CD14-positive monocyte (primary cell): ENCODE data around the gene OLFM1. TPM values are rescaled to one million over a fixed set of nuclear protein-coding genes. Genes with fewer than 3 reads are reported as not detected.
"Not testable (repeated sequence)": the region's sequence is repeated elsewhere in the genome, so short reads cannot be mapped to it uniquely, and the experiment has no call there.

Source experiments
- DNase-seq, 3 donors: peaks; one replicate each; pipeline ENCODE4 v3.0.0-alpha.2; 2011 to 2022
- H2AFZ ChIP-seq: 2 replicates; pipeline ENCODE4 v1.6.0; 2012; ENCODE audit warnings: mild to moderate bottlenecking, low read depth, low read length, inconsistent platforms; ENCODE audit not compliant: insufficient read depth, poor library complexity, severe bottlenecking
- H3K27ac ChIP-seq, 2 donors: 1 replicate in 1 of 2; 2 replicates in 1 of 2; pipeline ENCODE4 v1.5.1; 2012 to 2013; ENCODE audit warnings: low read length in 2 of 2, control low read depth in 1 of 2, inconsistent platforms in 1 of 2, low read depth in 1 of 2, mild to moderate bottlenecking in 1 of 2
- H3K27me3 ChIP-seq, 2 donors: one replicate each; pipeline versions ENCODE4 v1.6.0 to v1.6.1; 2011 to 2013; ENCODE audit warnings: low read length in 2 of 2; ENCODE audit not compliant: control insufficient read depth in 2 of 2, insufficient read depth in 2 of 2
- H3K36me3 ChIP-seq, 2 donors: replicated peaks in 1 of 2; 1 replicate in 1 of 2; 2 replicates in 1 of 2; pipeline versions ENCODE4 v1.5.1 to v1.6.1; 2012 to 2013; ENCODE audit warnings: low read length in 2 of 2, control low read depth in 1 of 2, inconsistent platforms in 1 of 2, mild to moderate bottlenecking in 1 of 2; ENCODE audit not compliant: insufficient read depth in 2 of 2, control insufficient read depth in 1 of 2
- H3K4me1 ChIP-seq, 2 donors: 1 replicate in 1 of 2; 2 replicates in 1 of 2; pipeline versions ENCODE4 v1.5.1 to v1.6.1; 2012 to 2013; ENCODE audit warnings: low read length in 2 of 2, control low read depth in 1 of 2, inconsistent platforms in 1 of 2, mild to moderate bottlenecking in 1 of 2, moderate library complexity in 1 of 2; ENCODE audit not compliant: insufficient read depth in 2 of 2, control insufficient read depth in 1 of 2
- H3K4me2 ChIP-seq: replicated peaks from 2 replicates; pipeline ENCODE3; 2012; ENCODE audit warnings: low read length, moderate library complexity, mild to moderate bottlenecking; ENCODE audit not compliant: poor library complexity, severe bottlenecking; ENCODE audit errors: extremely low read depth
- H3K4me3 ChIP-seq, 3 experiments: fragments of 200-600 bp in 1 of 3; sonication (generic) in 1 of 3; replicated peaks in 1 of 3; 1 replicate in 2 of 3; 2 replicates in 1 of 3; pipeline ENCODE4 v1.5.1; 2011 to 2013; ENCODE audit warnings: low read length in 3 of 3, mild to moderate bottlenecking in 3 of 3, control low read depth in 2 of 3, low read depth in 2 of 3, inconsistent platforms in 1 of 3, moderate library complexity in 1 of 3
- H3K79me2 ChIP-seq: 2 replicates; pipeline ENCODE4 v1.6.0; 2012; ENCODE audit warnings: mild to moderate bottlenecking, control low read depth, inconsistent platforms, low read length, moderate library complexity; ENCODE audit not compliant: insufficient read depth
- H3K9ac ChIP-seq: 2 replicates; pipeline ENCODE4 v1.6.0; 2017; ENCODE audit warnings: low read length, mild to moderate bottlenecking; ENCODE audit not compliant: insufficient read depth, poor library complexity, severe bottlenecking
- H3K9me3 ChIP-seq, 2 donors: replicated peaks in 1 of 2; 1 replicate in 1 of 2; 2 replicates in 1 of 2; pipeline versions ENCODE4 v1.5.1 to v1.6.1; 2012 to 2013; ENCODE audit warnings: low read length in 2 of 2, control low read depth in 1 of 2; ENCODE audit not compliant: control insufficient read depth in 1 of 2, insufficient read depth in 1 of 2
- H4K20me1 ChIP-seq: 2 replicates; pipeline ENCODE4 v1.6.0; 2012; ENCODE audit warnings: mild to moderate bottlenecking, low read length, control low read depth, moderate library complexity; ENCODE audit not compliant: insufficient read depth
- H3K27ac Mint-ChIP-seq, 7 donors: one replicate each; pipeline ENCODE4 v1.8.0; 2020; ENCODE audit warnings: mild to moderate bottlenecking in 7 of 7, mixed read lengths in 7 of 7, moderate library complexity in 6 of 7, inconsistent platforms in 2 of 7
- H3K27me3 Mint-ChIP-seq, 3 donors: one replicate each; pipeline ENCODE4 v1.8.0; 2021 to 2022; ENCODE audit warnings: low read depth in 3 of 3, mild to moderate bottlenecking in 3 of 3, mixed read lengths in 3 of 3, moderate library complexity in 3 of 3, inconsistent platforms in 1 of 3
- H3K36me3 Mint-ChIP-seq, 2 donors: one replicate each; pipeline ENCODE4 v1.8.0; 2020; ENCODE audit warnings: mixed read lengths in 2 of 2, inconsistent platforms in 1 of 2, mild to moderate bottlenecking in 1 of 2
- H3K4me1 Mint-ChIP-seq: one replicate; pipeline ENCODE4 v1.8.0; 2020; ENCODE audit warnings: mild to moderate bottlenecking, mixed read lengths
- H3K4me3 Mint-ChIP-seq, 2 donors: one replicate each; pipeline ENCODE4 v1.8.0; 2020; ENCODE audit warnings: mild to moderate bottlenecking in 2 of 2, mixed read lengths in 2 of 2, moderate library complexity in 1 of 2
- H3K9me3 Mint-ChIP-seq, 7 donors: one replicate each; pipeline ENCODE4 v1.8.0; 2020 to 2022; ENCODE audit warnings: mixed read lengths in 7 of 7, mild to moderate bottlenecking in 6 of 7, moderate library complexity in 6 of 7, inconsistent platforms in 2 of 7
- WGBS: methylation state at CpG from one replicate; pipeline ENCODE4 v1.1.5; 2013; ENCODE audit warnings: missing lambda C conversion rate; ENCODE audit not compliant: insufficient coverage; 5-methylcytosine and 5-hydroxymethylcytosine counted together
- intact Hi-C, 2 donors: fragments of 100-400 bp; cut with micrococcal nuclease; formaldehyde crosslinking; loops; one replicate each; pipeline versions ENCODE4 v1.15.0 to v1.15.1; 2023
- polyA plus RNA-seq, 3 donors: library from polyadenylated mRNA; depleted of rRNA in 1 of 3; unstranded in 2 of 3; stranded (reverse) in 1 of 3; fragments of 300-500 nt in 2 of 3; fragments of >200 nt in 1 of 3; fragmentation: Illumina TruSeq in 2 of 3; gene quantifications; 1 replicate in 2 of 3; 2 replicates in 1 of 3; pipeline ENCODE4 v1.2.3, GENCODE V29; 2012 to 2021
- TF ChIP-seq, protein P1 (sequence below): fragments of 200-600 bp; IDR thresholded peaks from one replicate; pipeline ENCODE4 v1.8.0; 2022; ENCODE audit warnings: antibody characterized with exemption, mild to moderate bottlenecking

OLFM1 gene
- polyA plus RNA-seq, 3 donors, result 7.6 to 10.9 (median 9.4) TPM

DNA sequence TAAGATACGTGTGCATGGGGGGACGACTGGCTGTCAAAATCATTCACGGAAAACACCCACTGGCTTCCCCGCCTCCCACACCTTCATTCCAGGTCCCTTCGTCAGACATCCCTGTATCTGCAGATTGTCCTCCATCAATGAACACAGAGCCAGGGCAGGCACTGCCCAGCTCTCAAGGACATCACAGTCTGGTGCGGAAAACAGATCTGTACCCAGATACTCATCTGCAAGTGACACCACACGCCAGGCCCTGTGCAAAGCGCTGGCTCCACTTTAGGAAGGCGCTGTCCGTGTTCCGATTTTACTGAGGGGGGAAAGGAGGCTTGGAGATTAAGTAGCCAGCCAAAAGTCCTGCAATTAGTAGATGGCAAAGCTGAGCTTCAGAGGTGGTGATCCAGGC, 72.3 kb downstream of the OLFM1 start:
- TF ChIP-seq, protein P1, sequence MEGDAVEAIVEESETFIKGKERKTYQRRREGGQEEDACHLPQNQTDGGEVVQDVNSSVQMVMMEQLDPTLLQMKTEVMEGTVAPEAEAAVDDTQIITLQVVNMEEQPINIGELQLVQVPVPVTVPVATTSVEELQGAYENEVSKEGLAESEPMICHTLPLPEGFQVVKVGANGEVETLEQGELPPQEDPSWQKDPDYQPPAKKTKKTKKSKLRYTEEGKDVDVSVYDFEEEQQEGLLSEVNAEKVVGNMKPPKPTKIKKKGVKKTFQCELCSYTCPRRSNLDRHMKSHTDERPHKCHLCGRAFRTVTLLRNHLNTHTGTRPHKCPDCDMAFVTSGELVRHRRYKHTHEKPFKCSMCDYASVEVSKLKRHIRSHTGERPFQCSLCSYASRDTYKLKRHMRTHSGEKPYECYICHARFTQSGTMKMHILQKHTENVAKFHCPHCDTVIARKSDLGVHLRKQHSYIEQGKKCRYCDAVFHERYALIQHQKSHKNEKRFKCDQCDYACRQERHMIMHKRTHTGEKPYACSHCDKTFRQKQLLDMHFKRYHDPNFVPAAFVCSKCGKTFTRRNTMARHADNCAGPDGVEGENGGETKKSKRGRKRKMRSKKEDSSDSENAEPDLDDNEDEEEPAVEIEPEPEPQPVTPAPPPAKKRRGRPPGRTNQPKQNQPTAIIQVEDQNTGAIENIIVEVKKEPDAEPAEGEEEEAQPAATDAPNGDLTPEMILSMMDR, result no peak

DNA sequence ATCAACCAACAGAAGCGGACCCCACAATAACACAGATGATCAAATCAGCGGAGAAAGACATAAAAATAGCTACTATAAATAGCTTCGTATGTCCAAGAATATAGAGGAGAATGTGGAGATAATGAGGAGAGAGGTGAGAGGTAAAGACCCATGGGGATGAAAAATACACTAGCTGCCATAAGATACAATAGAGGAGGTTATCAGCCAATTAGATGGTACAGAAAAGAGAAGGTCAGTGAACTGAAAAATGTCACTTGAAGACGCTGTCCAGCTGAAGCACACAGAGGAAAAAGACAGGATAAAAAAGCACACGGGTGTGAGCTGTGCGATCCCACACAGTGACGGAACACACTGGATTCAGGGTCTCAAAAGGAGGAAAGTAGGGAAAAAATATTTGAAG, 73.4 kb downstream of the OLFM1 start:
- Histone ChIP-seq H3K27ac (no peak overlapping the region), H3K9me3 (no peaks in the 10 kb centered on the region), H3K79me2 (no peaks in the 10 kb centered on the region), H4K20me1 (no peaks in the 10 kb centered on the region), H3K27me3 (no peaks in the 10 kb centered on the region), H3K9ac (no peak overlapping the region), H3K4me2 (no peak overlapping the region), H3K4me3 (no peak overlapping the region), H3K36me3 (no peaks in the 10 kb centered on the region), H2AFZ (no peak overlapping the region), H3K4me1 (no peaks in the 10 kb centered on the region)
- intact Hi-C loops, result no loop called here
- DNase-seq, result no peak
- Mint-ChIP-seq H3K4me1 (no peaks in the 10 kb centered on the region), H3K4me3 (no peak overlapping the region), H3K36me3 (no peaks in the 10 kb centered on the region), H3K27ac (no peak overlapping the region), H3K9me3 (peaks cover 0 to 5% (median 0%) of the 10 kb centered on the region in 7 donors), H3K27me3 (peaks cover 0 to 5% (median 3%) of the 10 kb centered on the region in 3 donors)
- 90% methylated on average over 1 of the region's 7 CpGs for WGBS
- TF ChIP-seq, protein P1, result no peak

More for the DNA sequence above, 72.3 kb downstream of the OLFM1 start:
- no peaks in the 10 kb centered on the region for H3K4me1 ChIP-seq
- no peaks in the 10 kb centered on the region for H3K4me1 Mint-ChIP-seq
- H3K9me3 Mint-ChIP-seq, result peaks cover 0 to 5% (median 0%) of the 10 kb centered on the region in 7 donors
- no peaks in the 10 kb centered on the region for H3K36me3 Mint-ChIP-seq
- H3K27me3 ChIP-seq, result no peaks in the 10 kb centered on the region
- intact Hi-C loops, result no loop called here
- no peak overlapping the region for H3K4me3 Mint-ChIP-seq
- H3K27me3 Mint-ChIP-seq, result peaks cover 0 to 4% (median 3%) of the 10 kb centered on the region in 3 donors
- H3K9me3 ChIP-seq, result no peaks in the 10 kb centered on the region
- H3K4me2 ChIP-seq, result no peak overlapping the region
- no peak for DNase-seq
- no peaks in the 10 kb centered on the region for H4K20me1 ChIP-seq
- no peak overlapping the region for H3K27ac Mint-ChIP-seq
- no peak overlapping the region for H3K4me3 ChIP-seq
- WGBS, result 87% methylated on average over 7 of the region's 11 CpGs
- no peak overlapping the region for H2AFZ ChIP-seq
- H3K27ac ChIP-seq, result no peak overlapping the region
- H3K79me2 ChIP-seq, result no peaks in the 10 kb centered on the region
- H3K9ac ChIP-seq, result no peak overlapping the region
- no peaks in the 10 kb centered on the region for H3K36me3 ChIP-seq

- H3K27me3 ChIP-seq, H3K36me3 Mint-ChIP-seq, H3K4me1 ChIP-seq, H3K79me2 ChIP-seq, H3K27me3 Mint-ChIP-seq, H3K4me3 ChIP-seq, H3K9ac ChIP-seq, H3K36me3 ChIP-seq, H3K9me3 Mint-ChIP-seq, H4K20me1 ChIP-seq, DNase-seq, H2AFZ ChIP-seq, H3K4me3 Mint-ChIP-seq, intact Hi-C loops, H3K27ac ChIP-seq, H3K27ac Mint-ChIP-seq, H3K9me3 ChIP-seq, H3K4me2 ChIP-seq, H3K4me1 Mint-ChIP-seq: not testable (repeated sequence)
- 84% methylated on average over 7 of the region's 15 CpGs for WGBS
Observed at GRCh38 chr9:135162599-135162998, 75.1 kb downstream of the OLFM1 start.
